ENCODE measurements around the gene DAP3.
"Not testable (repeated sequence)": the region's sequence is repeated elsewhere in the genome, so short reads cannot be mapped to it uniquely, and the experiment has no call there.

DAP3 gene

GRCh38 chr1:155741908-155742307 lies 53.0 kb downstream of the DAP3 start:
- Histone ChIP-seq H3F3A (ENCODE audit: low read depth) (no peaks in the 10 kb centered on the region), H3K9ac (ENCODE audit: low read depth, low read length, poor library complexity, severe bottlenecking) (no peak overlapping the region), H3K27me3 (ENCODE audit: insufficient read depth, low read length, poor library complexity, severe bottlenecking) (no peaks in the 10 kb centered on the region), H4K20me1 (ENCODE audit: insufficient read depth, low read length, poor library complexity, severe bottlenecking) (no peaks in the 10 kb centered on the region), H3K4me2 (ENCODE audit: low read depth, low read length, poor library complexity, severe bottlenecking) (no peak overlapping the region), H3K4me3 (ENCODE audit: low read length, poor library complexity, severe bottlenecking) (no peak overlapping the region), H3K9me3 (ENCODE audit: insufficient read depth, low read depth, low read length) (no peaks in the 10 kb centered on the region), H3K79me2 (ENCODE audit: insufficient read depth, low read length) (no peaks in the 10 kb centered on the region), H3K9me2 (replicated peaks; ENCODE audit: low read depth, low read length) (no peaks in the 10 kb centered on the region), H3K36me3 (ENCODE audit: insufficient read depth, low read length) (peaks cover 15% of the 10 kb centered on the region; the same call in 1 of the 2 replicates), H3K4me1 (ENCODE audit: insufficient read depth, low read length, poor library complexity, severe bottlenecking) (peaks cover 5% of the 10 kb centered on the region), H2AFZ (ENCODE audit: low read length) (no peak overlapping the region)
- TF ChIP-seq, protein P1, sequence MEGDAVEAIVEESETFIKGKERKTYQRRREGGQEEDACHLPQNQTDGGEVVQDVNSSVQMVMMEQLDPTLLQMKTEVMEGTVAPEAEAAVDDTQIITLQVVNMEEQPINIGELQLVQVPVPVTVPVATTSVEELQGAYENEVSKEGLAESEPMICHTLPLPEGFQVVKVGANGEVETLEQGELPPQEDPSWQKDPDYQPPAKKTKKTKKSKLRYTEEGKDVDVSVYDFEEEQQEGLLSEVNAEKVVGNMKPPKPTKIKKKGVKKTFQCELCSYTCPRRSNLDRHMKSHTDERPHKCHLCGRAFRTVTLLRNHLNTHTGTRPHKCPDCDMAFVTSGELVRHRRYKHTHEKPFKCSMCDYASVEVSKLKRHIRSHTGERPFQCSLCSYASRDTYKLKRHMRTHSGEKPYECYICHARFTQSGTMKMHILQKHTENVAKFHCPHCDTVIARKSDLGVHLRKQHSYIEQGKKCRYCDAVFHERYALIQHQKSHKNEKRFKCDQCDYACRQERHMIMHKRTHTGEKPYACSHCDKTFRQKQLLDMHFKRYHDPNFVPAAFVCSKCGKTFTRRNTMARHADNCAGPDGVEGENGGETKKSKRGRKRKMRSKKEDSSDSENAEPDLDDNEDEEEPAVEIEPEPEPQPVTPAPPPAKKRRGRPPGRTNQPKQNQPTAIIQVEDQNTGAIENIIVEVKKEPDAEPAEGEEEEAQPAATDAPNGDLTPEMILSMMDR (conservative IDR thresholded peaks at IDR 0.05; ENCODE audit: low read length) = no peak
- TF ChIP-seq EZH2phosphoT487 (IDR thresholded peaks at IDR 0.05; ENCODE audit: borderline replicate concordance) = no peak

- Histone ChIP-seq H3F3A (ENCODE audit: low read depth) (no peaks in the 10 kb centered on the region), H3K4me1 (ENCODE audit: insufficient read depth, low read length, poor library complexity, severe bottlenecking) (peaks cover 5% of the 10 kb centered on the region), H3K4me2 (ENCODE audit: low read depth, low read length, poor library complexity, severe bottlenecking) (peak overlapping the region; percentile 83), H2AFZ (ENCODE audit: low read length) (peak overlapping the region; percentile 90), H3K9me2 (replicated peaks; ENCODE audit: low read depth, low read length) (no peaks in the 10 kb centered on the region), H3K79me2 (ENCODE audit: insufficient read depth, low read length) (no peaks in the 10 kb centered on the region), H3K9ac (ENCODE audit: low read depth, low read length, poor library complexity, severe bottlenecking) (peak overlapping the region; percentile 90), H4K20me1 (ENCODE audit: insufficient read depth, low read length, poor library complexity, severe bottlenecking) (no peaks in the 10 kb centered on the region), H3K4me3 (ENCODE audit: low read length, poor library complexity, severe bottlenecking) (peak overlapping the region; percentile 87), H3K9me3 (ENCODE audit: insufficient read depth, low read depth, low read length) (no peaks in the 10 kb centered on the region), H3K36me3 (ENCODE audit: insufficient read depth, low read length) (no peaks in the 10 kb centered on the region; the same call in 1 of the 2 replicates), H3K27me3 (ENCODE audit: insufficient read depth, low read length, poor library complexity, severe bottlenecking) (no peaks in the 10 kb centered on the region)
- no peak for TF ChIP-seq EZH2phosphoT487 (IDR thresholded peaks at IDR 0.05; ENCODE audit: borderline replicate concordance)
- TF ChIP-seq, protein P1 (conservative IDR thresholded peaks at IDR 0.05; ENCODE audit: low read length) = no peak
Measured at GRCh38 chr1:155744711-155745283, 55.9 kb downstream of the DAP3 start.

GRCh38 chr1:155745284-155746228 lies 56.7 kb downstream of the DAP3 start:
- H3K27me3 ChIP-seq (ENCODE audit: insufficient read depth, low read length, poor library complexity, severe bottlenecking); H3K4me1 ChIP-seq (ENCODE audit: insufficient read depth, low read length, poor library complexity, severe bottlenecking); H3K9me2 ChIP-seq (replicated peaks; ENCODE audit: low read depth, low read length); H3K36me3 ChIP-seq (ENCODE audit: insufficient read depth, low read length); H3F3A ChIP-seq (ENCODE audit: low read depth); H3K79me2 ChIP-seq (ENCODE audit: insufficient read depth, low read length); H3K9me3 ChIP-seq (ENCODE audit: insufficient read depth, low read depth, low read length); H4K20me1 ChIP-seq (ENCODE audit: insufficient read depth, low read length, poor library complexity, severe bottlenecking): not testable (repeated sequence)
- Histone ChIP-seq H3K4me2 (ENCODE audit: low read depth, low read length, poor library complexity, severe bottlenecking) (peak overlapping the region; percentile 83), H2AFZ (ENCODE audit: low read length) (peak overlapping the region; percentile 90), H3K9ac (ENCODE audit: low read depth, low read length, poor library complexity, severe bottlenecking) (peak overlapping the region; percentile 90), H3K4me3 (ENCODE audit: low read length, poor library complexity, severe bottlenecking) (peak overlapping the region; percentile 87)

- not testable (repeated sequence) for H3K4me3 ChIP-seq (ENCODE audit: low read length, poor library complexity, severe bottlenecking); H3K79me2 ChIP-seq (ENCODE audit: insufficient read depth, low read length); H2AFZ ChIP-seq (ENCODE audit: low read length); H3K9me3 ChIP-seq (ENCODE audit: insufficient read depth, low read depth, low read length); H3K9me2 ChIP-seq (replicated peaks; ENCODE audit: low read depth, low read length); H3K4me2 ChIP-seq (ENCODE audit: low read depth, low read length, poor library complexity, severe bottlenecking); H3F3A ChIP-seq (ENCODE audit: low read depth); H4K20me1 ChIP-seq (ENCODE audit: insufficient read depth, low read length, poor library complexity, severe bottlenecking); H3K27me3 ChIP-seq (ENCODE audit: insufficient read depth, low read length, poor library complexity, severe bottlenecking); H3K9ac ChIP-seq (ENCODE audit: low read depth, low read length, poor library complexity, severe bottlenecking); H3K4me1 ChIP-seq (ENCODE audit: insufficient read depth, low read length, poor library complexity, severe bottlenecking)
- H3K36me3 ChIP-seq (ENCODE audit: insufficient read depth, low read length) = peaks cover 13% of the 10 kb centered on the region; the same call in 1 of the 2 replicates
Measured at GRCh38 chr1:155747586-155747985, 58.7 kb downstream of the DAP3 start.

DNA sequence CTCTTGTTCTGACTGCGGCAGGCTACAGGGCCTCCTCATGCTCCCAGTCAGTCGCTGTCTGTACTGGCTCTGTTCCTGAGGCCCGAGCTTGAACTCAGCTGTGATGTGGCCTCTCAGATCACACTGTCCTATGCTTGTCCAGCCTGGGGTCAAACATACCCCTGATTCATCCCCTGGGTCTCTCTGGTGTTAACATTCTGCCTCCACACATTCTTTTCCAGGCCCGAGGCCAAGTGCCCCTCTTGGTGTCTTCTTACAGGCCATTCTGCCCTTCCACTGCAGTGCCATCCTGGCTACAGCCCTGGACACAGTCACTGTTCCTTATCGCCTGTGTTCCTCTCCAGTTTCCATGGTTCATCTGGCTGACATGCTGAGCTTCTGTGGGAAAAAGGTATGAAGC lies 59.2 kb downstream of the DAP3 start:
- not testable (repeated sequence) for H3K79me2 ChIP-seq (ENCODE audit: insufficient read depth, low read length); H3K9ac ChIP-seq (ENCODE audit: low read depth, low read length, poor library complexity, severe bottlenecking); H3K4me1 ChIP-seq (ENCODE audit: insufficient read depth, low read length, poor library complexity, severe bottlenecking); H3K9me3 ChIP-seq (ENCODE audit: insufficient read depth, low read depth, low read length); H4K20me1 ChIP-seq (ENCODE audit: insufficient read depth, low read length, poor library complexity, severe bottlenecking); H3K4me3 ChIP-seq (ENCODE audit: low read length, poor library complexity, severe bottlenecking); H3K4me2 ChIP-seq (ENCODE audit: low read depth, low read length, poor library complexity, severe bottlenecking); H3K9me2 ChIP-seq (replicated peaks; ENCODE audit: low read depth, low read length); H3K27me3 ChIP-seq (ENCODE audit: insufficient read depth, low read length, poor library complexity, severe bottlenecking); H3F3A ChIP-seq (ENCODE audit: low read depth); H2AFZ ChIP-seq (ENCODE audit: low read length)
- H3K36me3 ChIP-seq (ENCODE audit: insufficient read depth, low read length) = peaks cover 16% of the 10 kb centered on the region; the same call in 1 of the 2 replicates

Data from Loucy (cell line).